ENCODE data around the gene PHF2.

The PHF2 gene

GRCh38 chr9:93682155-93682968 is 106.0 kb downstream of the PHF2 start:
- DNase-seq = peak; percentile 42 to 65

GRCh38 chr9:93683331-93684134 is 107.1 kb downstream of the PHF2 start:
- DNase-seq = no peak

- DNase-seq = no peak
Measured at GRCh38 chr9:93684161-93684765, 107.9 kb downstream of the PHF2 start.

GRCh38 chr9:93684806-93685543 is 108.6 kb downstream of the PHF2 start:
- no peak for DNase-seq

GRCh38 chr9:93686127-93686879 is 109.9 kb downstream of the PHF2 start:
- no peak for DNase-seq

GRCh38 chr9:93686880-93687236 is 110.5 kb downstream of the PHF2 start:
- no peak for DNase-seq

GRCh38 chr9:93690618-93691017 is 114.2 kb downstream of the PHF2 start:
- DNase-seq = no peak

- no peak for DNase-seq
Measured at GRCh38 chr9:93693129-93693528, 116.7 kb downstream of the PHF2 start.

GRCh38 chr9:93697352-93698139 is 121.2 kb downstream of the PHF2 start:
- DNase-seq = no peak

GRCh38 chr9:93698140-93698908 is 121.9 kb downstream of the PHF2 start:
- DNase-seq = no peak

- no peak for DNase-seq
Measured at GRCh38 chr9:93699650-93700049, 123.3 kb downstream of the PHF2 start.

- DNase-seq = no peak
Measured at GRCh38 chr9:93701494-93702218, 125.3 kb downstream of the PHF2 start.

- no peak for DNase-seq
Measured at GRCh38 chr9:93702261-93702660, 125.9 kb downstream of the PHF2 start.

- no peak for DNase-seq
Measured at GRCh38 chr9:93708289-93708986, 132.1 kb downstream of the PHF2 start.

GRCh38 chr9:93708987-93709302 is 132.6 kb downstream of the PHF2 start:
- DNase-seq = no peak

GRCh38 chr9:93709600-93710369 is 133.4 kb downstream of the PHF2 start:
- no peak for DNase-seq

GRCh38 chr9:93710370-93710723 is 134.0 kb downstream of the PHF2 start:
- DNase-seq = no peak

- no peak for DNase-seq
Measured at GRCh38 chr9:93711002-93711401, 134.6 kb downstream of the PHF2 start.

- no peak for DNase-seq
Measured at GRCh38 chr9:93712896-93713295, 136.5 kb downstream of the PHF2 start.

Measured in stimulated activated CD4-positive, alpha-beta T cell treated with anti-CD3 and anti-CD28 coated beads, Interleukin-4, amount 100 ng/mL, for 4 hours (primary cell).